OCI-LY7 (cell line): ENCODE results near the gene MCCC1.
"Not testable (repeated sequence)": the region's sequence is repeated elsewhere in the genome, so short reads cannot be mapped to it uniquely, and the experiment has no call there.

Experiments used
- CTCF ChIP-seq: fragments of 200-600 bp; sonication (generic); conservative IDR thresholded peaks from 2 replicates; pipeline ENCODE4 v1.5.1; 2014; ENCODE audit warnings: mild to moderate bottlenecking, antibody characterized with exemption, low read length, moderate library complexity, mixed read lengths
- EZH2phosphoT487 ChIP-seq: fragments of 200-600 bp; sonication (generic); IDR thresholded peaks from 2 replicates; pipeline ENCODE4 v1.6.1; 2018; ENCODE audit warnings: low read depth, borderline replicate concordance, mild to moderate bottlenecking, mixed run types, antibody characterized with exemption, low read length, moderate library complexity, mixed read lengths

DNA sequence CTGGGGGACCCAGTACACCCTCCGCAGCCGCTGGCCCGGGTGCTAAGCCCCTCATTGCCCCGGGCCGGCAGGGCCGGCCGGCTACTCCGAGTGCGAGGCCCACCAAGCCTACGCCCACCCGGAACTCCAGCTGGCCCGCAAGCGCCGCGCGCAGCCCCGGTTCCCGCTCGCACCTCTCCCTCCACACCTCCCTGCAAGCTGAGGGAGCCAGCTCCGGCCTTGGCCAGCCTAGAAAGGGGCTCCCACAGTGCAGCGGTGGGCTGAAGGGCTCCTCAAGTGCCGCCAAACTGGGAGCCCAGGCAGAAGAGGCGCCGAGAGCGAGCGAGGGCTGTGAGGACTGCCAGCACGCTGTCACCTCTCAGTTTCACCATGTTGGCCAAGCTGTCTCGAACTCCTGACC is 4.7 kb upstream of the MCCC1 start:
- not testable (repeated sequence) for TF ChIP-seq CTCF, EZH2phosphoT487
